OCI-LY1 (cell line): Measurements from ENCODE around the gene TMEM121.

Experiments used
- H2AFZ ChIP-seq: fragments of 200-600 bp; sonication (generic), shearing (Covaris generic); 2 replicates; pipeline ENCODE4 v1.6.0; 2014; ENCODE audit warnings: antibody characterized with exemption, mild to moderate bottlenecking, low read length
- H3F3A ChIP-seq: fragments of 200-600 bp; sonication (generic), shearing (Covaris generic); 2 replicates; pipeline ENCODE4 v1.6.0; 2014; ENCODE audit warnings: mild to moderate bottlenecking, antibody characterized with exemption, low read length, moderate library complexity; ENCODE audit not compliant: insufficient read depth
- H3K27ac ChIP-seq: fragments of 200-600 bp; sonication (generic); 2 replicates; pipeline ENCODE4 v1.5.1; 2014; ENCODE audit warnings: low read length, mixed run types, mild to moderate bottlenecking, low read depth; ENCODE audit not compliant: poor library complexity, severe bottlenecking
- H3K27me3 ChIP-seq: fragments of 200-600 bp; sonication (generic); 2 replicates; pipeline ENCODE4 v1.6.0; 2014; ENCODE audit warnings: antibody characterized with exemption, mild to moderate bottlenecking, low read length, moderate library complexity; ENCODE audit not compliant: insufficient read depth
- H3K36me3 ChIP-seq: fragments of 200-600 bp; sonication (generic); 2 replicates; pipeline ENCODE4 v1.6.1; 2014; ENCODE audit warnings: mild to moderate bottlenecking, antibody characterized with exemption, low read length, moderate library complexity, mixed read lengths; ENCODE audit not compliant: insufficient read depth
- H3K4me1 ChIP-seq: fragments of 200-600 bp; sonication (generic); 2 replicates; pipeline ENCODE4 v1.5.1; 2014; ENCODE audit warnings: mild to moderate bottlenecking, low read length, moderate library complexity; ENCODE audit not compliant: insufficient read depth, severe bottlenecking
- H3K4me2 ChIP-seq: fragments of 200-600 bp; sonication (generic), shearing (Covaris generic); 2 replicates; pipeline ENCODE4 v1.6.1; 2014; ENCODE audit warnings: low read length
- H3K4me3 ChIP-seq: fragments of 200-600 bp; sonication (generic); 2 replicates; pipeline ENCODE4 v1.5.1; 2014; ENCODE audit warnings: low read length, low read depth, mild to moderate bottlenecking, mixed read lengths; ENCODE audit not compliant: poor library complexity, severe bottlenecking
- H3K79me2 ChIP-seq: fragments of 200-600 bp; shearing (Covaris generic); 2 replicates; pipeline ENCODE4 v1.6.1; 2016; ENCODE audit warnings: mixed run types, low read length, mixed read lengths; ENCODE audit not compliant: insufficient read depth
- H3K9ac ChIP-seq: fragments of 200-600 bp; sonication (generic), shearing (Covaris generic); 2 replicates; pipeline ENCODE4 v1.6.1; 2014; ENCODE audit warnings: mild to moderate bottlenecking, low read length, mixed read lengths
- H3K9me2 ChIP-seq: fragments of 200-600 bp; sonication (generic), shearing (Covaris generic); 2 replicates; pipeline ENCODE4 v1.6.1; 2014; ENCODE audit warnings: low read depth, mild to moderate bottlenecking, low read length, mixed read lengths
- H3K9me3 ChIP-seq: fragments of 200-600 bp; shearing (Covaris generic); 2 replicates; pipeline ENCODE4 v1.6.1; 2014; ENCODE audit warnings: low read length, mixed read lengths
- H4K20me1 ChIP-seq: fragments of 200-600 bp; sonication (generic), shearing (Covaris generic); 2 replicates; pipeline ENCODE4 v1.6.0; 2016; ENCODE audit warnings: mild to moderate bottlenecking, low read length; ENCODE audit not compliant: insufficient read depth
- CTCF ChIP-seq: fragments of 200-600 bp; sonication (generic), shearing (Covaris generic); IDR thresholded peaks from 2 replicates; pipeline ENCODE4 v1.5.1; 2017; ENCODE audit warnings: mild to moderate bottlenecking, antibody characterized with exemption, low read length, moderate library complexity, mixed read lengths
- EZH2 ChIP-seq: fragments of 200-600 bp; sonication (generic), shearing (Covaris generic); IDR thresholded peaks from 2 replicates; pipeline ENCODE4 v1.8.0; 2017; ENCODE audit warnings: borderline replicate concordance, mixed run types, mild to moderate bottlenecking, antibody characterized with exemption, low read length, moderate library complexity, mixed read lengths

Gene TMEM121

GRCh38 chr14:105533811-105534498 is 7.6 kb downstream of the TMEM121 start:
- no peaks in the 10 kb centered on the region for H4K20me1 ChIP-seq
- H3K4me2 ChIP-seq = no peak overlapping the region
- peaks cover 14% of the 10 kb centered on the region for H3K4me1 ChIP-seq
- H3K27me3 ChIP-seq = peaks cover 25% of the 10 kb centered on the region
- no peak overlapping the region for H3K27ac ChIP-seq
- H3K9ac ChIP-seq = no peak overlapping the region
- no peaks in the 10 kb centered on the region for H3F3A ChIP-seq
- H3K9me2 ChIP-seq = no peaks in the 10 kb centered on the region
- no peaks in the 10 kb centered on the region for H3K9me3 ChIP-seq
- no peak overlapping the region for H2AFZ ChIP-seq
- TF ChIP-seq EZH2 (no peak), CTCF (no peak)
- H3K36me3 ChIP-seq = no peaks in the 10 kb centered on the region
- no peak overlapping the region for H3K4me3 ChIP-seq
- H3K79me2 ChIP-seq = no peaks in the 10 kb centered on the region

- H3K9me3 ChIP-seq = no peaks in the 10 kb centered on the region
- H3F3A ChIP-seq = no peaks in the 10 kb centered on the region
- H2AFZ ChIP-seq = no peak overlapping the region
- H3K79me2 ChIP-seq = no peaks in the 10 kb centered on the region
- H3K9ac ChIP-seq = no peak overlapping the region
- H3K36me3 ChIP-seq = no peaks in the 10 kb centered on the region
- peaks cover 25% of the 10 kb centered on the region for H3K27me3 ChIP-seq
- no peaks in the 10 kb centered on the region for H3K9me2 ChIP-seq
- H4K20me1 ChIP-seq = no peaks in the 10 kb centered on the region
- H3K4me3 ChIP-seq = no peak overlapping the region
- H3K4me2 ChIP-seq = no peak overlapping the region
- H3K27ac ChIP-seq = no peak overlapping the region
- peaks cover 8% of the 10 kb centered on the region for H3K4me1 ChIP-seq
- TF ChIP-seq CTCF (no peak), EZH2 (no peak)
Observed at GRCh38 chr14:105534586-105534985, 8.2 kb downstream of the TMEM121 start.

GRCh38 chr14:105536051-105536450 is 9.7 kb downstream of the TMEM121 start:
- H2AFZ ChIP-seq = no peak overlapping the region
- H3K79me2 ChIP-seq = no peaks in the 10 kb centered on the region
- no peak overlapping the region for H3K4me3 ChIP-seq
- H3K27ac ChIP-seq = no peak overlapping the region
- H4K20me1 ChIP-seq = no peaks in the 10 kb centered on the region
- TF ChIP-seq EZH2 (no peak), CTCF (no peak)
- no peaks in the 10 kb centered on the region for H3K36me3 ChIP-seq
- no peak overlapping the region for H3K4me2 ChIP-seq
- peaks cover 3% of the 10 kb centered on the region for H3K4me1 ChIP-seq
- no peak overlapping the region for H3K9ac ChIP-seq
- peaks cover 27% of the 10 kb centered on the region for H3K27me3 ChIP-seq
- H3K9me2 ChIP-seq = no peaks in the 10 kb centered on the region
- H3F3A ChIP-seq = no peaks in the 10 kb centered on the region
- no peaks in the 10 kb centered on the region for H3K9me3 ChIP-seq
